ENCODE measurements around the gene PTPRK.

DNA sequence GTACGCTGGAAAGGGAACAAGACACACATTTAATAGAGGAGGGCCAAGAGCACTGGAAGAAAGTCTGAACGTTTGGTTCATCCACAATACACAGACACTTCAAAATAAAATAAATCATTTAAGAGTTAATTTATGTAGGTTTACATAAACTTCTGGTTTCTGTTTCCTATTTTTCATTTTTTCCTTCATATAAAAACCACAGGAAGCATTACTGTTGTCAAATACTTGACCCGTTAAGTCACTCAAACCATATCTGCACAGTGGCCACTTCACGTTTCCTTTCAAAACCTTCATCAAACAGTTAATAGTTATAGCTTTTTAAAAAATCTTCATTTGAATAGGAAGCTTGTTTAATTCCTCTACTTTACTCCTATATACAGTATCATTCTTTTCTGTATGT lies 361.9 kb downstream of the PTPRK start:
- TF ChIP-seq, protein P1, sequence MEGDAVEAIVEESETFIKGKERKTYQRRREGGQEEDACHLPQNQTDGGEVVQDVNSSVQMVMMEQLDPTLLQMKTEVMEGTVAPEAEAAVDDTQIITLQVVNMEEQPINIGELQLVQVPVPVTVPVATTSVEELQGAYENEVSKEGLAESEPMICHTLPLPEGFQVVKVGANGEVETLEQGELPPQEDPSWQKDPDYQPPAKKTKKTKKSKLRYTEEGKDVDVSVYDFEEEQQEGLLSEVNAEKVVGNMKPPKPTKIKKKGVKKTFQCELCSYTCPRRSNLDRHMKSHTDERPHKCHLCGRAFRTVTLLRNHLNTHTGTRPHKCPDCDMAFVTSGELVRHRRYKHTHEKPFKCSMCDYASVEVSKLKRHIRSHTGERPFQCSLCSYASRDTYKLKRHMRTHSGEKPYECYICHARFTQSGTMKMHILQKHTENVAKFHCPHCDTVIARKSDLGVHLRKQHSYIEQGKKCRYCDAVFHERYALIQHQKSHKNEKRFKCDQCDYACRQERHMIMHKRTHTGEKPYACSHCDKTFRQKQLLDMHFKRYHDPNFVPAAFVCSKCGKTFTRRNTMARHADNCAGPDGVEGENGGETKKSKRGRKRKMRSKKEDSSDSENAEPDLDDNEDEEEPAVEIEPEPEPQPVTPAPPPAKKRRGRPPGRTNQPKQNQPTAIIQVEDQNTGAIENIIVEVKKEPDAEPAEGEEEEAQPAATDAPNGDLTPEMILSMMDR (IDR thresholded peaks at IDR 0.05) = no peak
- TF ChIP-seq POLR2A (IDR thresholded peaks at IDR 0.05) = no peak
- no peak for TF ChIP-seq POLR2AphosphoS5 (IDR thresholded peaks at IDR 0.05)

Measured in transverse colon (tissue), 4 donors.